Measurements from ENCODE around the gene BOC. TPM values are rescaled to one million over a fixed set of nuclear protein-coding genes. Genes with fewer than 3 reads are reported as not detected.
"Not testable (repeated sequence)": the region's sequence is repeated elsewhere in the genome, so short reads cannot be mapped to it uniquely, and the experiment has no call there.

The BOC gene
- total RNA-seq, 4 donors from 2014 or later = 103 to 169 (median 105) TPM

DNA sequence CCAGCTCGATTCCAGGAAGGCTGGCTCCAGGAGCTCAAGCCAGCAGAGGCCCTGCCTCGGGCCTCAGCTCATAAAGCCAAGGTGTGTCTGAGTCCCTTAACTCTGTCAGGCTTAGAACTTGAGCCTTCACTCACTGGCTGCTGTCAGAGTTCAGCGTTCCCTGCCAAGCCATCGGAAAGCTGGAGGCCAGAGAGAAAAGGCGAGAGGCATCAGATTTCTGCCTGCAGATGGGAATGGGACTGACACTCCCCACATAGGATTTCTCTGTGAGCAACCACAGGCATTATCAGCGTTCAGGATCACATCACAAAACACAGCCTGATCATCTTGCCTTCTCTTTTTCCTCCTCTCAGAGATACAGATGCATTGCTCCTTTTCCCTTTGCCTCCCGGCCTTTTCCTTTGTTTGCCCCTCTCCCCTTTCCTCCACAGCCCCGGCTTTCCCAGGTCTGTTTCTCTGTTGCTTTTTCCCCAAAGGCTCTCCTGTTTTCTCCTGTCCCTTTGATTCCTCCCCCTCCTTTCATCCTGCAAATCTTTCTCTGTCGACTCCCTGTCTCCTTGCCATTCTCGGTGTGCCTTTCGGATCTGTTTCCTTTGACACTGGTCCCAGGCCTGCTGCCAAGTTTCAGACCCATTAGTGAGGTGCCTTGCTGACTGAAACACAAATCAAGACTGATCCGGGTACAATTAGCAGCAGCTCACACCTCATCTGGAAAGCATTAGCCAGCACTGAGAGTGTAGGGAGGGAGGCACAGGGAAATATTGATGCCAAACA is 44.5 kb upstream of the BOC start:
- Histone ChIP-seq H3K4me1 (peaks cover 0 to 27% of the 10 kb centered on the region in 2 donors), H3K4me3 (no peak overlapping the region), H3K27me3 (no peaks in the 10 kb centered on the region), H3K9me3 (no peaks in the 10 kb centered on the region), H3K27ac (peak overlapping the region; percentile 78 to 87), H3K36me3 (no peaks in the 10 kb centered on the region)
- peak; percentile 75 for DNase-seq
- intact Hi-C loops (cut with DNase I; ENCODE audit: low total_unique reads) = no loop called here
- no peak for TF ChIP-seq POLR2A (IDR thresholded peaks at IDR 0.05)
- TF ChIP-seq, protein P1, sequence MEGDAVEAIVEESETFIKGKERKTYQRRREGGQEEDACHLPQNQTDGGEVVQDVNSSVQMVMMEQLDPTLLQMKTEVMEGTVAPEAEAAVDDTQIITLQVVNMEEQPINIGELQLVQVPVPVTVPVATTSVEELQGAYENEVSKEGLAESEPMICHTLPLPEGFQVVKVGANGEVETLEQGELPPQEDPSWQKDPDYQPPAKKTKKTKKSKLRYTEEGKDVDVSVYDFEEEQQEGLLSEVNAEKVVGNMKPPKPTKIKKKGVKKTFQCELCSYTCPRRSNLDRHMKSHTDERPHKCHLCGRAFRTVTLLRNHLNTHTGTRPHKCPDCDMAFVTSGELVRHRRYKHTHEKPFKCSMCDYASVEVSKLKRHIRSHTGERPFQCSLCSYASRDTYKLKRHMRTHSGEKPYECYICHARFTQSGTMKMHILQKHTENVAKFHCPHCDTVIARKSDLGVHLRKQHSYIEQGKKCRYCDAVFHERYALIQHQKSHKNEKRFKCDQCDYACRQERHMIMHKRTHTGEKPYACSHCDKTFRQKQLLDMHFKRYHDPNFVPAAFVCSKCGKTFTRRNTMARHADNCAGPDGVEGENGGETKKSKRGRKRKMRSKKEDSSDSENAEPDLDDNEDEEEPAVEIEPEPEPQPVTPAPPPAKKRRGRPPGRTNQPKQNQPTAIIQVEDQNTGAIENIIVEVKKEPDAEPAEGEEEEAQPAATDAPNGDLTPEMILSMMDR (IDR thresholded peaks at IDR 0.05) = no peak

DNA sequence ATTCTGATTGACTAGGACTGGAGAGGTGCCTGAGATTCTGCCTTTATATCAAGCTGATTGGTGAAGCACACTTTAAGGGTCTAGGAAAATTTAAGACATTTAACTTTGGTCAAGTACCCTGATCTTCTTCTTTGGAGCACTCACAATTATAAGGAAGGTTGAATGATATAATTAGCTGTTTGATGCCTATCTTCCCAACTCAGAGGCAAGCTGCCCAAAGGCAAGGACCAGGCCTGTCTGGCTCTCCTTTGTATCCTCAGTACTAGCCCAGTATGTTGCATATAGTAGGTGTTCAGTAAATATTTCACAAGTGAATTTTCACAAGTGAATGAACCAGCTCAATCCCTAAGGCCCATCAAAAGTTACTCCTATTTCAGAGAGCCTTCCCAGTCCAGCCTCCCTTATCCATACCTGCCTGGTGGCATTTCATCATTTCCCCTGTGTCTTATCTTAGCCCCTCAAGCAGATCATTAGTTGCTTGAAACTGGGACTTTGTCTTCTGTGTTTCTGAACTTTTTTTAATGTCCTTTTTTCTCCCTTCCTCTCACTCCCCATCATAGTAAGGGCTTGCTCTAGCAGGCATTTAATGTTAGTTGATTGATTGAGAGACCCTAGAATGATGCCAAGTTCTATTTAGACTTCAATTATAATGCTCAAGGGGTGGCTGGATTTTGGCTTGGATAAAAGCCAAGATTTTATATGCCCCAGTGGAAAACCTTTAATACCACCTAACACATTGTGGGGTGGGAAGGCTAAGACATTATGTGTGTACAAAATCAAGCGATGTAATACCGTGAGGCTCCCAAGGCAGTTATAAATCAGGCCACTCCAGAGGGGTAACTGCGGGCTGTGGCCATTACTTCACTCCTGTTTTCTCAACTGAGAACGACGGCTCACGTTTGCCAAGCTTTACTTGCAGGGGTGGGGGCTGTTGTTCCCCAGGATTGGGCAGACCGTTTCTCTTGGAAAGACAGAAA is 43.2 kb upstream of the BOC start:
- intact Hi-C loops (cut with DNase I; ENCODE audit: low total_unique reads) = no loop called here
- no peaks in the 10 kb centered on the region for H3K9me3 ChIP-seq
- H3K27me3 ChIP-seq = no peaks in the 10 kb centered on the region
- no peaks in the 10 kb centered on the region for H3K36me3 ChIP-seq
- TF ChIP-seq, protein P1 (IDR thresholded peaks at IDR 0.05) = no peak
- TF ChIP-seq POLR2A (IDR thresholded peaks at IDR 0.05) = no peak
- H3K4me3 ChIP-seq = no peak overlapping the region
- peaks cover 0 to 27% of the 10 kb centered on the region in 2 donors for H3K4me1 ChIP-seq
- DNase-seq = peak; percentile 69 to 80
- peak overlapping the region; percentile 78 to 87 for H3K27ac ChIP-seq

DNA sequence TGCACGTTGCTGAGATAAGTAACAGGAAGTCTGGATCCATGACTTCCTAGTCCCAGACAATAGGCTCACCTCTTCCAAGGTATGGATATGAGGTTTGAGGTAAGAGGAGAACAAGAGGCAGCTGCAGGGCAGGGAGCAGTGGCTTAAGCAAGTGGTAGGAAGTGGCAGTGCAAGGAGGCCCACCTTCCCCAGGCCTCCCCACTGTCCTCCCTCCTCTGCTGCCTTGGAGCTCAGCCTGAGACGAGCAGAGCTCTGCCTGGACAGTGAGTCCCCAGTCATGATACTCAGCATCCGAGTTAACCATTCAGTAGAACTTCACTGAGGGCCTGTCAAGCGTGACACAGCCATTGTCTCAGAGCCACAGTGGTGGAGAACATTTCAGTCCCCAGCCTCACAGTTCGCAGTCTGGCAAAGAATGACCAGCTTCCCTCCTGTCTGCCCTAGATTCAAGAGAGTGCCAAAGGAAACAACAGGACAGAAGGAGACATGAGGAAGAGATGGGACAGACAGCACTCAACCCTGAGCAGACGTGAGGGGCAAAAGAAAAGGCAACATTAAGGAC is 41.4 kb upstream of the BOC start:
- Histone ChIP-seq H3K27ac (peak overlapping the region in 1 of 2 donors; percentile 87), H3K4me3 (no peak overlapping the region), H3K27me3 (no peaks in the 10 kb centered on the region), H3K4me1 (peaks cover 0 to 27% of the 10 kb centered on the region in 2 donors), H3K9me3 (no peaks in the 10 kb centered on the region), H3K36me3 (no peaks in the 10 kb centered on the region)
- TF ChIP-seq, protein P1 (IDR thresholded peaks at IDR 0.05) = no peak
- no peak for TF ChIP-seq POLR2A (IDR thresholded peaks at IDR 0.05)
- intact Hi-C loops (cut with DNase I; ENCODE audit: low total_unique reads) = no loop called here
- no peak for DNase-seq

DNA sequence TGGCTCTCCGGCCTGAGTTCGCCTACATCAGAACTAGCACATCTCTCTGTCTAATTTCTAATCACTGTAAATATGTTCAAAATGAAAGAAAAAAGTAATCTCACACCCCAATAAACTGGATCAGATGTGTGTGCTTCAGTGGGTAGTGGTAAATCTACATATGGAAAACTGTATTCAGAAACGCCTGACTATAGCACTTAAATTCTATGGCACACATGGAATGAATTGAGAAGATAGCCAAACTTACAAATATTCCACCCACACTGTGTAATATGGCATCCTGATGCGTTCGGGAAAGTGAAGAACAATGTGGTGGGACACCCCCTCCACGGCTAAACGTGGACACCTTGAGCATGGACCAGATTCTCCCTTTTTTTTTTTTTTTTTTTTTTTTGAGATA is 40.6 kb upstream of the BOC start:
- TF ChIP-seq, protein P1 (IDR thresholded peaks at IDR 0.05) = no peak
- no peak for TF ChIP-seq POLR2A (IDR thresholded peaks at IDR 0.05)
- intact Hi-C loops (cut with DNase I; ENCODE audit: low total_unique reads) = no loop called here
- H3K27me3 ChIP-seq = no peaks in the 10 kb centered on the region
- no peaks in the 10 kb centered on the region for H3K9me3 ChIP-seq
- H3K36me3 ChIP-seq = no peaks in the 10 kb centered on the region
- H3K4me3 ChIP-seq = no peak overlapping the region
- H3K27ac ChIP-seq = peak overlapping the region in 1 of 2 donors; percentile 87
- H3K4me1 ChIP-seq = peaks cover 0 to 27% of the 10 kb centered on the region in 2 donors
- no peak for DNase-seq

DNA sequence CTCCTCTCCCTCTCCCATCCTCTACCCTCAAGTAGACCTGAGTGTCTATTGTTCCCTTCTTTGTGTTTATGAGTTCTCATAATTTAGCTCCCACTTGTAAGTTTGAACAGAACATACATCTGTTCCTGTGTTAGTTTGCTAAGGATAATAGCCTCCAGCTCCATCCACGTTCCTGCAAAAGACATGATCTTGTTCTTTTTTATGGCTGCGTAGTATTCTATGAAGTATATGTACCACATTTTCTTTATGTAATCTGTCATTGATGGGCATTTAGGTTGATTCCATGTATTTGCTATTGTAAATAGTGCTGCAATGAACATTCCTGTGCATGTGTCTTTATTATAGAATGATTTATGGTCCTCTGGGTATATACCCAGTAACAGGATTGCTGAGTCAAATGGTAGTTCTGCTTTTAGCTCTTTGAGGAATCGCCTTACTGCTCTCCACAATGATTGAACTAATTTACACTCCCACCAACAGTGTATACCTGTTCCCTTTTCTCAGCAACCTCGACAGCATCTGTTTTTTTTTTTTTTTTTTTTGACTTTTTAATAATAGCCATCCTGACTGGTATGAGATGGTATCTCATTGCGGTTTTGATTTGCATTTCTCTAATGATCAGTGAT is 39.6 kb upstream of the BOC start:
- H3K27ac ChIP-seq; H3K36me3 ChIP-seq; H3K4me3 ChIP-seq; intact Hi-C loops (cut with DNase I; ENCODE audit: low total_unique reads); H3K9me3 ChIP-seq; H3K27me3 ChIP-seq; DNase-seq: not testable (repeated sequence)
- peaks cover 0 to 20% of the 10 kb centered on the region in 2 donors for H3K4me1 ChIP-seq
